GM12874 (cell line): Measurements from ENCODE around the gene ROGDI.

Experiments
- CTCF ChIP-seq: IDR thresholded peaks from 2 replicates; pipeline ENCODE4 v1.5.1; 2011; ENCODE audit warnings: low read depth, mild to moderate bottlenecking, control low read depth, low read length, moderate library complexity; ENCODE audit not compliant: insufficient read depth

Gene ROGDI

GRCh38 chr16:4802659-4803287, 340 bp upstream of the ROGDI start:
- no peak for TF ChIP-seq CTCF

GRCh38 chr16:4801051-4801961, 1.1 kb downstream of the ROGDI start:
- no peak for TF ChIP-seq CTCF

- TF ChIP-seq CTCF = no peak
Observed at GRCh38 chr16:4800290-4801041, 2.0 kb downstream of the ROGDI start.

GRCh38 chr16:4799171-4799855, 3.1 kb downstream of the ROGDI start:
- no peak for TF ChIP-seq CTCF

GRCh38 chr16:4798456-4798855, 4.0 kb downstream of the ROGDI start:
- TF ChIP-seq CTCF = no peak

GRCh38 chr16:4797805-4798252, 4.6 kb downstream of the ROGDI start:
- TF ChIP-seq CTCF = no peak
